ENCODE measurements around the gene AP4B1.
"Not testable (repeated sequence)": the region's sequence is repeated elsewhere in the genome, so short reads cannot be mapped to it uniquely, and the experiment has no call there.

Gene AP4B1

DNA sequence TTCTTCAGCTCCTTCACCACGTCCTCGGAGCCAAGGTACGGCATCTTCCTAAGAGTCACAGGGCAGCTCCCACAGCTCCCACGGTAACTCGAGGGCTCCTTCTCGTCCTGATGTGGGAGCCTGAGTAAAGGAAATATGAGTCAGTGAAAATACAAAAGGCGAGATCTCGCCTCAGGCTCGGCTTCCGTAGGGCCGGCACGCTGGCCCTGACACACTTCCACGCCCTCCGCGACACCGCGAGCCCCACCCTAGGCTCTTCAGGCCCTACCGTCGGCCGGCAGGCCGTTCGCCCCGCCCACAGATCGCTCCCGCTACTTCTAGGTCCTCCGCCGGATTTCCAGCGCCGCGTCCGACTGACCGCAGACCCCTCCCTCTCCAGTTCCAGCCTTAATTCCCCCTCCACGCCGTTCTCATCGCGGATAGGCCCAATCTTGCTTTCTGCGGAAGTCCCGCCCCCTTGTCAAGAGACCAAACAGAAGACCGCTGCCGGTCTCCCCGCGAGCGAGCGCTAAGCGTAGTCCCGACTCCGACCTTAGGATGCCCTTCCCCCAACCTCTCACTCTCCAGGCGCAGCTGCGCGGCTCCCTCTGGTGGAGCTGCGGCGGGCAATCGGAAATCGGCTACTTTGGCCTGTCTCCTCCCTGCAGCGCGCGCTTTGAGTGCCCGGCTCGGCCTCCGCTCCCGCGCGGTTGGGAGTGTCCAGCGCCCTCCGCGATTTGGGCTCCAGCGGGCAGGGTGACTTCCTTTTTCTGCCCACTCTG, at the start of gene AP4B1, which contains the start of gene DCLRE1B:
Gene AP4B1, minus strand, starts transcription at position 126 of the 761 bp plus-strand sequence. Its CDS starts 82 bp downstream, at position 44.
Gene DCLRE1B, plus strand, starts transcription at position 653 of the 761 bp plus-strand sequence. CDS start 261 bp downstream, outside the sequence.
- DNase-seq = peak; percentile 99

DNA sequence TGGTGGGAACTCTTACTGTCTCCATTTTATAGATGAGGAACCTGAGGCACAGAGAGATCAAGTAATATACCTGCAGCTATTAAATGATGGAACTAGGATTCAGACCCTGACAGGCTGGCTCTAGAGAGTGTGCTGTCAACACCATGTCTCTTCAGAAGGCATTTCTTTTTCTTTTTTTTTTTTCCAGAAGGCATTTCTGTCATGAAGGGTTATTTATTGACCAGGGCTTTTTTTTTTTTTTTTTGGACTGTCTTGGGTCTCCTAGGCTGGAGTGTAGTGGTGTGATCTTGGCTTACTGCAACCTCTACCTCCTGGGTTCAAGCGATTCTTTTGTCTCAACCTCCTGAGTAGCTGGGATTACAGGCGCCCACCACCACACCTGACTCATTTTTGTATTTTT, 47.1 kb upstream of the AP4B1 start:
- no peak for DNase-seq

DNA sequence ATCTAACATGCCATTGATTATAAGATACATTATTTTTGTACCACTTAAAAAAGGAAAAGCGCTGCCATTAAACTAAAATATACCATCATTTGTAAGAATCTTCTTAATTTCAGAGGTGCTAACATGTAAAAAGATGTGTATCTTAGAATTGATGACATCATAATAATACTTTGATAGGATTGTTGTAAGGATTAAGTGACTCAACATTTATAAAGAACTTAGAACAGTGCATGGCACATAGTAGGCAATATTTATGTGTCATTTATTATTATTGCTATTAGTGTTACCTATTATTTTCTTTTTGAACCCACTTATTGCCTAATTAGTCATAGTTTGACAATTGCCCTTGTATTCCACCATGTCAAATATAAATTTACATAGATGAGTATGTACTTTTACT, 46.3 kb upstream of the AP4B1 start:
- no peak for DNase-seq

DNA sequence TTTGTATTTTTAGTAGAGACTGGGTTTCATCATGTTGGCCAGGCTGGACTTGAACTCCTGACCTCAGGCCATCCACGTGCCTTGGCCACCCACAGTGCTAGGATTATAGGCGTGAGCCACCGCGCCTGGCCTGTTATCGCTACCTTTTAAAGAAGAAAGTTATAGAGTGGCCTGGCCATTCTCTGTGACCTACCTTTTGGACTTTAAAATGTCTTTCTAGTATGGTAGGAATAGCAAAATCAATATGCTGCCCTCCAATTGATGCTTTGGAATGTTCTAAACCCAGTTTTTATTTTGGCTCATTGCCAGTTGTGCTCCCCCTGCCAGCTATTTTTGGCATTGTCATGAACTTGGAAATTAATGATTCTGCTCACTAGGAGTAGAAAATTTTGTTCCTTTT, 44.4 kb upstream of the AP4B1 start:
- no peak for DNase-seq

DNA sequence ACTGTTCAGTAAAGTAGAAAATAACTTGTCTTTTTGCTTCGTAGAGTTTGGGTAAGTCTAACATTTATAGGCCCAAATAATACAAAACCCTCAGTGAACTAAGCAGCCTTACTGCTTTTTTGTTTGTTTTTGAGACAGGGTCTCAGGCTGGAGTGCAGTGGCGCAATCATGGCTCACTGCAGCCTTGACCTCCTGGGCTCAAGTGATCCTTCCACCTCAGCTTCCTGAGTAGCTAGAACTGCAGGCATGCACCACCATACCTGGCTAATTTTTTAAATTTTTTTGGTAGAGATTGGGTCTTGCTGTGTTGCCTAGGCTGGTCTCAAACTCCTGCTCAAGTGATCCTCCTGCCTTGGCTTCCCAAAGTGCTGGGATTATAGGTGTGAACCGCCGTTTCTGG, 43.6 kb upstream of the AP4B1 start:
- DNase-seq = not testable (repeated sequence)

DNA sequence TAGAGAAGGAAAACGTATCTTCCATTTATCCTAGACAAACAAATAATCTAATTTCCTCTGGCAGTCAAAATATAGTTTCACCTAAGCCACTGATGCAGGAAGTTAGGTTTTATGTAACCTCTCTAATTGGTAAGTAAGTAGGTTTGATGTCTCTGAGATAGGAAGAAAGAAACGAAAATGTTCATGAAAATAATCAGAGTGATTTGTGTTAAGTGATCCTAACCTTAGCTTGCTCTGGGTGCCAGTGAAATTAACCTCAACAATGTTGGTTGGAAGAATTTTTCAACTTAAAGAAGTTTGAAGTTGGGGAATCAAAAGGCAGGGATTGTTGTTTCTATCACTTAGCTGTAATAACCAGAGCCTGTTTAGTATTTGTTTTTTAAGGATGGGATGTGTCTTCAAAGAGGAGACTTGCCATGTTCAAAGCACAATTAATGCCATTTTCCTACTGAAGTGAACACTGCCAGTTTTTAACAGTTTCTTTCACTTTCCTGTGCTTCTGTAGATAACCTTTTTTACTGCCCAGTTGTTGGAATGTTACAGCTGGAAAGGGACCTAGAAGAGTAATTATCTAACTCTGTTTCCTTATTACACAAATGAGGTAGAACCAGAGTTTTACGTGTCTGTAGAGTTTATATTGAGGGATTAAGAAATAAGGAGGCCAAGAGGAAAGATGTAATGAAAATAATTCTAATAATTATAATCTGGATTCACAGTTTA, 42.9 kb upstream of the AP4B1 start:
- no peak for DNase-seq

DNA sequence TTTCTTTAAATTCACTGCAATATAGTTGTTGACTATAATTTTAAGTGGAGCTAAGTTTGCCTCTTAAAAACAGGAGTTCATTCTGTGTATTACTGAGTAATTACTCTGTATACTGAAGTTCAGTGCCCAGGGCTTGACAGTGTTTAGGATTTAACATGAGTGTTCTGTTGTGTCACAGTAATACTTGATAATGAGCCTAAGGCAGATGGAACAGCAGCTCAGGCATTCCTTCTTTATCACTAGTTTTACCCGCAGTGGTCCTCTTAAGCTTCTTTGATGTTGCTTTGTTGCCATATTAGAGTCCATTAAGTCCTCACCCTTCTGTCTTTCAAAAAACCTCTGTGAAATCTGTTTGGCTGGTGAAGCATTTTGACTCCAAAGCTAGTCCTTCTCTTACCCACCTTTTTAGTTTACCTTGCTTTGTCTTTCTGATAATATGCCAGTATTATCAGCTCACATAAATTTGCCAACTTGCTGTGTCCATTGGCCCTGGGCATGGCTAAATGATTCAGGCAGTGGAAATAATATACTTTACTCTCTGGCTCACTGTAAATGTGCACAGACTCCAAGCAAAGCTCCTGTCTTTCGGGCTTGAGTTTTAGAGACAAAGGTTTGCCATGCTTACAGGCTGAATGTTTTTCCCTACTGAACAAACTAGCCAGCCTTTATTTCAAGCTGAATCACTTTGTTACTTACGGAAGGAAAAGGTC, 42.2 kb upstream of the AP4B1 start:
- DNase-seq = no peak

DNA sequence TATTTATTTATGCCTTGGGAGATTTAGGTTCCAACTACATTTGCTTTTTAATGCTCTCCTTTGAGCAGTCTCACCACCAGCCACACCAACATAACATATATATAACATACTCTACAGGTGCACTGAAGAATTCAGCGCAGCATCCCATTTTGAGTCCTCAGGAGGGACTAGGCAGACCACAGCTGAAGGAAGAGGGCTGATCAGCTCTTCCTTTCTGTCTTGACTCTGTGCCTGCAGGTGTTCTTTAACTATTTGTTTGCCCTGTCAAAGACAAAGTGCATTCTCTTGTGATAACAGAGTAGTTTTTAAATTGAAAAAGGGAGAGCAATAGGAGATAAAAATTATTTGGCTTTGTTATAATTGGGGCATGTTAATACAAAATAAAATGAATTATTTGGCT, 41.5 kb upstream of the AP4B1 start:
- no peak for DNase-seq

DNA sequence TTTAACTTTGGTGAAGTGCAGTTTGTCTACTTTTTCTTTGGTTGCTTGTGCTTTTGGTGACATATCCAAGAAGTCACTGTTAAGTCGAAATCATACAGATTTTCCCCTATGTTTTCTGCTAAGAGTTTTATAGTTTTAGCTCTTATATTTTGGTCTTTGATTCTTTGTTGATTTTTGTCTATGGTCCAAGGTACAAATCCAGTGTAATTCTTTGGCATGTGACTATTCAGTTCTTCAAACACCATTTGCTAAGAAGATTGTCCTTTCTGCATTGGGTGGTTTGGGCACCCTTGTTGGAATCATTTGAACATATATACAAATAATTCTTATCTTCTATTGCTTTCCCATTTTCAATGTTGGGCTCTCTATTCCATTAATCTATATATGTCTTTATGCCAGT, 40.7 kb upstream of the AP4B1 start:
- DNase-seq = no peak

DNA sequence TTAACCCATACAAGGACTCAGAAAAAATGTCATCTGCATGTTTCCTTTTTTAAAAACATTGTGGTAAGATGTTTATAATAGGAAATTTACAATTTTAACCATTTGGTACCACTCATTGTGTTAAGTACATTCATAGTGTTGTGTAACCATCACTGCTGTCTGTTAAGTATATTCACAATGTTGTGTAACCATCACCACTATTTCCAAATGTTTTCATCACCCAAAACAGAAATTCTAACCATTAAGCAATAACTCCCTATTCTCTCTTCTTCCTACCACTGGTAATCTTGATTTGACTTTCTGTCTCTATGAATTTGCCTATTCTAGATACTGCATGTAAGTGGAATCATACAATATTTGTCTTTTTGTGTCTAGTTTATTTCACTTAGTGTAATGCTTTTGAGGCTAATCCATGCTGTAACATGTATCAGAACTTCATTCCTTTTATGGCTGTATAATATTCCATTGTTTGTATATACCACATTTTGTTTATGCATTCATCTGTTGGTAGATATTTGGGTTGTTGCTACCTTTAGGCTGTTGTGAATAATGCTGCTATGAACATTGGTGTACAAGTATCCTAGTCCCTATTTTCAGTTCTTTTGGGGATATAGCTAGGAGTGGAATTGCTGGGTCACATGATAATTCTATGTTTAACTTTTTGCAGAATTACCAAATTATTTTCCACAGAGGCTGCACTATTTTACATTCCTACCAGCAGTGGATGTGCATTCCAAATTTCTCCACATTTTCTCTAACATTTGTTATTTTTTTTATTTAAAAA, 38.6 kb upstream of the AP4B1 start:
- no peak for DNase-seq

DNA sequence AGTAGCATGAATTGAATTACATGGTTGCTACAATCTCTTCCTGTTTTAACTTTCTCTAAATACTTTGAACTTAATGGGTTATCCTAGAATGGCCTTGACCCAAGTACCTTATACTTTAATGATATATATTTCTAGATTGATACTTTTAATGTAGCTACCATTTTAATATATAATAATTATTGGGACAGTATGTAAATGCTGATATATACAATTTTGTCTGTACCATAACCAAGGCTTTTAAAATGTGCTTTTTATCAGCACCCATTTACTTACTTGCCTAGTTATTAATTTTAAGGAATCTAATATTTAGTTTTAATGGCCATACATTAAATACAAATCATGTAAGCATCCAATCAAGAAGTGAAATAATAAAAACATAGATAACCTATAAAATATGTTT, 37.9 kb upstream of the AP4B1 start:
- no peak for DNase-seq

DNA sequence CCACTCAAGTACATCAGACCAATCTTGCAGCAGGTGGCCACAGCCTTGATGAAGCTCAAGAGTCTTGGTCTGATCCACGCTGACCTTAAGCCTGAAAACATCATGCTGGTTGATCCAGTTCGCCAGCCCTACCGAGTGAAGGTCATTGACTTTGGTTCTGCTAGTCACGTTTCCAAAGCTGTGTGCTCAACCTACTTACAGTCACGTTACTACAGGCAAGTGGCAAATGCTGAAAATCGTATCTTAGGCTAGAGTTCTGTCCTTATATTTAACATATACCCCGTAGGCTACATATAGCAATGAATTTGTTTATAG, 36.6 kb upstream of the AP4B1 start:
- no peak for DNase-seq

DNA sequence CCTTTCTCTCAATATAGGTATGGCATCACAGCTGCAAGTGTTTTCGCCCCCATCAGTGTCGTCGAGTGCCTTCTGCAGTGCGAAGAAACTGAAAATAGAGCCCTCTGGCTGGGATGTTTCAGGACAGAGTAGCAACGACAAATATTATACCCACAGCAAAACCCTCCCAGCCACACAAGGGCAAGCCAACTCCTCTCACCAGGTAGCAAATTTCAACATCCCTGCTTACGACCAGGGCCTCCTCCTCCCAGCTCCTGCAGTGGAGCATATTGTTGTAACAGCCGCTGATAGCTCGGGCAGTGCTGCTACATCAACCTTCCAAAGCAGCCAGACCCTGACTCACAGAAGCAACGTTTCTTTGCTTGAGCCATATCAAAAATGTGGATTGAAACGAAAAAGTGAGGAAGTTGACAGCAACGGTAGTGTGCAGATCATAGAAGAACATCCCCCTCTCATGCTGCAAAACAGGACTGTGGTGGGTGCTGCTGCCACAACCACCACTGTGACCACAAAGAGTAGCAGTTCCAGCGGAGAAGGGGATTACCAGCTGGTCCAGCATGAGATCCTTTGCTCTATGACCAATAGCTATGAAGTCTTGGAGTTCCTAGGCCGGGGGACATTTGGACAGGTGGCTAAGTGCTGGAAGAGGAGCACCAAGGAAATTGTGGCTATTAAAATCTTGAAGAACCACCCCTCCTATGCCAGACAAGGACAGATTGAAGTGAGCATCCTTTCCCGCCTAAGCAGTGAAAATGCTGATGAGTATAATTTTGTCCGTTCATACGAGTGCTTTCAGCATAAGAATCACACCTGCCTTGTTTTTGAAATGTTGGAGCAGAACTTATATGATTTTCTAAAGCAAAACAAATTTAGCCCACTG, 36.0 kb upstream of the AP4B1 start:
- DNase-seq = no peak

DNA sequence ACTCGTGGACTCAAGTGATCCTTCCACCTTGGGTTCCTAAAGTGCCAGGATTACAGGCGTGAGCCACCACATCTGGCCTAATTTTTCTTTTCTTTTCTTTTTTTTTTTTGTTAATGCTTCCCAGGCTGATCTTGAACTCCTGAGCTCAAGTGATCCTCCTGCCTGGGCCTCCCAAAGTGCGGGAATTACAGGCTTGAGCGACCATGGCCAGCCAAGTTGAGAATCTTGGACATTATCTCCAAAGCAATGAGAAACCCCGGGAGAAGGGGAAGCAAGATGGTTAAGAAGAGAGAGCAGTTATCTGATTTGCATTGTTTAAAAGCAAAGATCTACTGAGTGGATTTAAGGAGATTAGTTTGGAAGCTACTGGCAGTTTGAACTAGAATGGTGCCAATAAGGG, 33.6 kb upstream of the AP4B1 start:
- no peak for DNase-seq

DNA sequence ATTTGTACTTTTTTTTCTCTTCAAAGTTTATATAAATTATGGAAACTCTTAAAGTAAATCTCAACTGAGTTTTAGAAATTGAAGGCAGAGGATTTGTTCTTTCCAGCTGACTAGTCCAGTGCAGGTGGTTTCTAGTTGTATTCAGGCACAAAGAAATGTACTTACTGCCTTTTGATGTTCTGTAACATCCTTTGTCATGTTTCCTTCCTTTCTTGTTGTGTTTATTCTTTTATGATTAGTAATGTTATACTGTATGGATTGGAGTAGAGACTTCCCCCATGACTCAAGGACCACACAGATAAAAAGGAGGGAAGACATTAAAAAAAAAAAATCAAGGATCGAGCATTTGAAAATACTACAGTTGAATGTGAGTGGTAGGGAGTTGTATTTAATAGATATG, 32.5 kb upstream of the AP4B1 start:
- DNase-seq = no peak

DNA sequence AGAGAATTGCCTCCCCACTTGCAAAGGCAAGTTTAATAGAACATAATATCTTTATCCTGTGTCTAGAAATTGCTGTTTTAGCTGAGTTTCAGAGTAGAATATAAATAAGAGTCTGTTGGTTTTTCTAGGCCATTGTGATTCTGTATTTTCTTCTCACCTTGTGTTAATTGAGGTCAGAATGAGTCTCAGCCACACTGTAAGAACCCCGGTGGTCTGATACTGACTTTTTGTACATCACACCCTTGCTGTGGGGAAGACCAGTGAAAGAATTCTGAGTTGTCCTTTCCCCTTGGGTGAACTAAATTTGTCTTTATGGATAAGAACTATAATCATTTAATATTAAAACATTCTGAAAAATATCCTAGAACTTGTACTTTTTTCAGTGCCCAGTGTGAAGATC, 31.4 kb upstream of the AP4B1 start:
- no peak for DNase-seq

DNA sequence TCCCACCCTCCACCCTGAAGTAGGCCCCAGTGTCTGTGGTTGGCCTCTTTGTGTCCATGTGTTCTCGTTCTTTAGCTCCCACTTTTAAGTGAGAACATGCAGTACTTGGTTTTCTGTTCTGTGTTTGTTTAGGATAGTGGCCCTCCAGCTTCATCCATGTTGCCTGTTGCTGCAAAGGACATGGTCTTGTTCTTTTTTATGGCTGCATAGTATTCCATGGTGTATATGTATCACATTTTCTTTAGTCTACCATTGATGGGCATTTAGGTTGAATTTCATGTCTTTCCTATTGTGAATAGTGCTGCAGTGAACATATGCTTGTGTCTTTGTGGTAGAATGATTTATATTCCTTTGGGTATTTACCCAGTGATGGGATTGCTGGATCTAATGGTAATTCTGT, 30.6 kb upstream of the AP4B1 start:
- no peak for DNase-seq

DNA sequence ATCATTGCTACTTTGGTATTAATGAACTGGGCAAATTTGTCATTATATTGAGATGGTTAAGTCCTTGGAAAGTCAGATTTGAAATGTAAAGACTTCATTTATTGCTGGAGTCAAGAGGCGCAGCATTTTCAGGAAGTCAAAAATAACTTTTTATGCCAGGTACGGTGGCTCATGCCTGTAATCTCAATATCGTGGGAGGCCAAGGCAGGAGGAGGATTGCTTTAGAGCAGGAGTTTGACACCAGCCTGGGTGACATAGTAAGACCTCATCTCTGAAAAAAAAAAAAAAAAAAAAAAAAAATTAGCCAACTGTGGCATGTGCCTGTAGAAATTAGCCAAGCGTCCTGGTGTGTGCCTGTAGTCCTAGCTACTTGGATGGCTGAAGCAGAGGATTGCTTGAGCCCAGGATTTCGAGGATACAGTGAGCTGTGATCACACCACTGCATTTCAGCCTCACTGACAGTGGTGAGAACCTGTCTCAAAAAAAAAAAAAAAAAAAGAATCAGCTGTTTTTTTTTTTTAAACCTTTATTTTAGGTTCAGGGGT, 30.0 kb upstream of the AP4B1 start:
- no peak for DNase-seq

DNA sequence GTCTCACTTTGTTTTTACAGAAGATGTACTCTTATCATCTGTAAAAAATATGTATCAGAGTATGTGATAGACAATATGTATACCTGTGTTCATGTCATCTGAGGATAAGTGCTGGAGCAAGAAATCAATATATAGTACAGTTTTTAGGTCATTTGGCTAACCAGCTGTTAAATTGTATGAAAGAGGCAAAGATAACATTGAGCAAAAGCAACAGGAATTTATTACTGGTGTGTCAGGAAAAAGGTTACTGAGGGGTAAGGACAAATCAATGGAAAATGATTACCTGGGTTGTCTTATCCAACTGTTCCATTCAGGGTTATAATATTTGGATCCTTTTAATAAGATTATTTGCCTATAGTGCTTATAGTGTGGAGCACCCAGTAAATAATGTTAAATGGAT, 29.4 kb upstream of the AP4B1 start:
- no peak for DNase-seq

DNA sequence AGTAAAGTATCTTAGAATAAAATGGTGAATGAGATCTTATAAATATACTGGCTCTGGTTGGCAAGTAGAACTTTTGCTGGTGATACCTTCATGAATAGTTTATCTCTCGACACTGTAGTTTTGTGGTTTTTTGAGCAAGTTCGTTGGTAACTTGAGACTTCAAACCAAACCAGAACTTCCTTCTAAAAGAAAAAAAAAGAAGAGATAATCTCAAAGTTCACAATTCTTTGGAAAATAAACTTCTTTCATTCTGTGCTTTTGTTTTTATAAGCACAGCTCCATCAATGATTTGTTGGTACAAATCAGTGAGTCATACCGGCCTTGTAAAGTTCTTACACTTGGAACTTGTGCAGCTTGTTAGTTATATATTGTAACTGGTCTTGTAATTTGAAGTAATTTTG, 26.9 kb upstream of the AP4B1 start:
- DNase-seq = no peak

DNA sequence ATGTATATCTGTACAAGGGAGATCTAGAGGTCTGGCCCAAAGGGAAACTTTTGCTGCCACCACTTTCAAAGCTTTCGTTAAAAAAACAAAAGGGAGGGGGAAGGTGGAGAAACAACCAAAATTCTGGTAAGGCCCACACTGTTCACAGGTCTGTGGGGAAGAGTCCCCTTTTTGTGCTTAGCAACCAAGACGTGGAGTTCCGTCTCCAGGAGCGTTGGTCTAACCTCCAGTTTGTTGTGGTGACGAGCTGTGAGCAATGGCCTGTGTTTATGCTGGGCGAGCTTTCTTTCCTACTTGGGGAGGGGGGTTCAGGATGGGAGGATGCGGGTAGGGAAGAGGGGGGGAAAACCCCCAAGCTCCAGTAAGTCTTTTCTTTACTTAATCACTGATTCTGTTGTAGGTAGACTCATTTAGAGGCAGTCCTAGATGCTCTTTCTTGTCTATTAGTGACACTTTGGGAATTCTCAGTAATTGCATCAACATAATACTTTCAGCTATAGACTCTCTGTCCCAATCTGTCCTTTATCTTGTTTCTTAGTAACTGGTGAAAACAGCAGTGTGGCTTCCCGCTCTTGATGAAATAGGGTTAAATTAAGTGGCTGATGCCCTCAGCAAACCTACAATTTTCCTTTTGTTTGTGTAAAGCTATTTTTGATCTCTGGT, 26.0 kb upstream of the AP4B1 start:
- DNase-seq = no peak

All from DMS153 (cell line).